Measurements from ENCODE around the gene RAB36.

DNA sequence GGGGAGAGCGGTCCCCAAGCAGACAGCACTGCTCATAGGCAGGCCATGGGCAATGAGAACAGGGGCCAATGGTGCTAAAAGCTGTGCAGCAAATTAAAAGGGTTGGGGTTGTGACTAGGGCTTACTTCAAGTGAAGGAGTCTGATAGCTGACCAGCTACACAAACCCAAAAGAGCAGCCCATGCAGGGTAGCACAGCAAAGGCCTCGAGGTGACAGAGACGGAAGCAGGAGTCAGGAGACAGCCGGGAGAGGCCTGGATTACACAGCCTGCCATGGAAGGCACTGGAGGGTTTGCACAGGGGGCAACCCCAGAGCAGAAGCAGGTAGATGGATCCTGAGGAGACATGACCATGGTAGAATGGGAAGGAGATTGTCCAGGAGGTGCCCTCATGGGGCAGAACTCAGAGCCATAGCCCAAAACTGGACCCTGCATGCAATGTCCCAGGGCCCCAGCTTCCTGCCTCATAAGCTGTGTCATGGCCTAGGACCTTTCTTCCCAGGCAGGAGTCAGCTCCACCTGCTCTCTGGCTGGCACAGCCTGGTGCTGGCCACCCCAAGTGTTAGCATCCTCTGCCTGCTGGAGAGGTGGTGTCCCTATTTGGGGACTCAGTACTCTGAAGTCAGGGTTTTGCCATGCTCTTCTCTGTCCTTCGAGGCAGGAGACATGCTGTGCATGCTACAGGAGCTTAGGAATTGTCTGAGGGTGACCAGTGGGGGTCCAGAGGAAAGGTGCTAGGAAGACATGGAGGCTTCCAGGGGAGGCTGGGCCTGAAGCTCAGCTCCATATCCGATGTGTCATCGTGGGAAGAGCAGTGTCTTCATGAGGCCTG lies 36.8 kb upstream of the RAB36 start:
- TF ChIP-seq, protein P1, sequence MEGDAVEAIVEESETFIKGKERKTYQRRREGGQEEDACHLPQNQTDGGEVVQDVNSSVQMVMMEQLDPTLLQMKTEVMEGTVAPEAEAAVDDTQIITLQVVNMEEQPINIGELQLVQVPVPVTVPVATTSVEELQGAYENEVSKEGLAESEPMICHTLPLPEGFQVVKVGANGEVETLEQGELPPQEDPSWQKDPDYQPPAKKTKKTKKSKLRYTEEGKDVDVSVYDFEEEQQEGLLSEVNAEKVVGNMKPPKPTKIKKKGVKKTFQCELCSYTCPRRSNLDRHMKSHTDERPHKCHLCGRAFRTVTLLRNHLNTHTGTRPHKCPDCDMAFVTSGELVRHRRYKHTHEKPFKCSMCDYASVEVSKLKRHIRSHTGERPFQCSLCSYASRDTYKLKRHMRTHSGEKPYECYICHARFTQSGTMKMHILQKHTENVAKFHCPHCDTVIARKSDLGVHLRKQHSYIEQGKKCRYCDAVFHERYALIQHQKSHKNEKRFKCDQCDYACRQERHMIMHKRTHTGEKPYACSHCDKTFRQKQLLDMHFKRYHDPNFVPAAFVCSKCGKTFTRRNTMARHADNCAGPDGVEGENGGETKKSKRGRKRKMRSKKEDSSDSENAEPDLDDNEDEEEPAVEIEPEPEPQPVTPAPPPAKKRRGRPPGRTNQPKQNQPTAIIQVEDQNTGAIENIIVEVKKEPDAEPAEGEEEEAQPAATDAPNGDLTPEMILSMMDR (IDR thresholded peaks at IDR 0.05), result no peak
- TF ChIP-seq, protein P2, sequence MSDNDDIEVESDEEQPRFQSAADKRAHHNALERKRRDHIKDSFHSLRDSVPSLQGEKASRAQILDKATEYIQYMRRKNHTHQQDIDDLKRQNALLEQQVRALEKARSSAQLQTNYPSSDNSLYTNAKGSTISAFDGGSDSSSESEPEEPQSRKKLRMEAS (IDR thresholded peaks at IDR 0.05; ENCODE audit: low read depth), result no peak

All from SK-N-SH (cell line).